RWPE2 (cell line): ENCODE data around the gene XRCC5.

ENCODE experiments used
- ATAC-seq: fragments of 200-7000 bp; cut with Tn5 transposase; 3 replicates; pipeline ENCODE4 v1.9.1; 2021; ENCODE audit warnings: low read depth
- DNase-seq: peaks from one replicate; pipeline ENCODE4 v3.0.0-alpha.2; 2020; ENCODE audit warnings: low spot score
- H3K27ac ChIP-seq: fragments of 450-650 bp; 2 replicates; pipeline ENCODE4 v1.5.1; 2017; ENCODE audit warnings: mild to moderate bottlenecking; ENCODE audit not compliant: poor library complexity, severe bottlenecking
- H3K27me3 ChIP-seq: fragments of 250-450 bp; sonication (Bioruptor Pico); 2 replicates; pipeline ENCODE4 v1.5.1; 2021; ENCODE audit warnings: mild to moderate bottlenecking, moderate library complexity; ENCODE audit not compliant: insufficient read depth, poor library complexity, severe bottlenecking
- H3K36me3 ChIP-seq: fragments of 250-450 bp; sonication (Bioruptor Pico); 2 replicates; pipeline ENCODE4 v1.5.1; 2020; ENCODE audit warnings: low read depth, mild to moderate bottlenecking, moderate library complexity
- H3K4me1 ChIP-seq: fragments of 250-450 bp; sonication (Bioruptor Pico); 2 replicates; pipeline ENCODE4 v1.5.1; 2021; ENCODE audit warnings: mild to moderate bottlenecking, moderate library complexity; ENCODE audit not compliant: insufficient read depth, poor library complexity, severe bottlenecking
- H3K4me3 ChIP-seq: fragments of 250-450 bp; sonication (Bioruptor Pico); 2 replicates; pipeline ENCODE4 v1.5.1; 2021; ENCODE audit warnings: mild to moderate bottlenecking, moderate library complexity; ENCODE audit not compliant: severe bottlenecking
- H3K9me3 ChIP-seq: fragments of 250-450 bp; sonication (Bioruptor Pico); 2 replicates; pipeline ENCODE4 v1.5.1; 2021; ENCODE audit warnings: mild to moderate bottlenecking, moderate library complexity; ENCODE audit not compliant: severe bottlenecking
- TF ChIP-seq, protein P1 (sequence below): fragments of 450-650 bp; IDR thresholded peaks from one replicate; pipeline ENCODE4 v1.5.1; 2017; ENCODE audit warnings: mild to moderate bottlenecking, moderate library complexity; ENCODE audit not compliant: poor library complexity, severe bottlenecking

Gene XRCC5

DNA sequence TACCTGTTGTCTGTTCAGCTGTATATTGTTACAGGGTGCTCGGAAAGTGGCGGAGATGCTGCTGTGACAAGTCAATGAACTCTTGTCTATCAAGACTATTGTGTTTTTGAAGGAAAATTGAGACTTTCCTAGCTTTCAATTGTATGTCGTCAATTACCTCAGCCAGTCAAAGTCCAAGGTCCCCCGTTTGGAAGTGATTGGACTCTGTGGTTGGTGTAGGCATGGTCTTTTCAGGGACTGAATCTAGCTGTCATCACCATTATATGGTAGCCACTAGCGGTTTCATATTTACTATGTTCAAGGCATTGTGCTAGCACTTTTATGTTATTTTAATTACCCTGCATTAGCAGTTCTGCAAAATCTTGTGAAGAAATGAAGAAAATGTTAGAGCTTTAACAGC, 54.9 kb downstream of the XRCC5 start:
- Histone ChIP-seq H3K36me3 (peaks cover 100% of the 10 kb centered on the region), H3K27ac (no peak overlapping the region), H3K27me3 (no peaks in the 10 kb centered on the region), H3K4me1 (no peaks in the 10 kb centered on the region), H3K9me3 (no peaks in the 10 kb centered on the region), H3K4me3 (no peak overlapping the region)
- DNase-seq: no peak
- TF ChIP-seq, protein P1, sequence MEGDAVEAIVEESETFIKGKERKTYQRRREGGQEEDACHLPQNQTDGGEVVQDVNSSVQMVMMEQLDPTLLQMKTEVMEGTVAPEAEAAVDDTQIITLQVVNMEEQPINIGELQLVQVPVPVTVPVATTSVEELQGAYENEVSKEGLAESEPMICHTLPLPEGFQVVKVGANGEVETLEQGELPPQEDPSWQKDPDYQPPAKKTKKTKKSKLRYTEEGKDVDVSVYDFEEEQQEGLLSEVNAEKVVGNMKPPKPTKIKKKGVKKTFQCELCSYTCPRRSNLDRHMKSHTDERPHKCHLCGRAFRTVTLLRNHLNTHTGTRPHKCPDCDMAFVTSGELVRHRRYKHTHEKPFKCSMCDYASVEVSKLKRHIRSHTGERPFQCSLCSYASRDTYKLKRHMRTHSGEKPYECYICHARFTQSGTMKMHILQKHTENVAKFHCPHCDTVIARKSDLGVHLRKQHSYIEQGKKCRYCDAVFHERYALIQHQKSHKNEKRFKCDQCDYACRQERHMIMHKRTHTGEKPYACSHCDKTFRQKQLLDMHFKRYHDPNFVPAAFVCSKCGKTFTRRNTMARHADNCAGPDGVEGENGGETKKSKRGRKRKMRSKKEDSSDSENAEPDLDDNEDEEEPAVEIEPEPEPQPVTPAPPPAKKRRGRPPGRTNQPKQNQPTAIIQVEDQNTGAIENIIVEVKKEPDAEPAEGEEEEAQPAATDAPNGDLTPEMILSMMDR: no peak
- ATAC-seq: no peak

DNA sequence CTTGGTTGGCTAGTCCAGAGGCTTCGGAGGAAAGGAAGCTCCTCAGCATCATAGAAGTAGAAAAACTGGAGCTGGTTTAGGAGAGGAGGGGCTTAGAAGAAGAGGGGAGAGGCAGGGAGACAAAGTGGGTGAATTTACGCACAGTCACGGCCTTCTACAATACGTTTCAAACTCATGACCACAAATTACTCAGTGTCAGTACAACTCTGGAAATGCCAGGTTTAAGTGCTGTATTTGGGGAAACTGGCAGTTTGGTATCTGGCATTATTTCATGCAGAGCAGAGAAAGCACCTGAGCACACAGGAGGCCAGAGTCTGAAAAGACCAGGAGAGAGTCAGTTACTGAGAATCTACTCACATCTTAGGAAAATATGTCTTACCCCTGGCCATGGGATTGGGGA, 55.4 kb downstream of the XRCC5 start:
- H3K4me3 ChIP-seq: no peak overlapping the region
- H3K36me3 ChIP-seq: peaks cover 100% of the 10 kb centered on the region
- H3K4me1 ChIP-seq: no peaks in the 10 kb centered on the region
- ATAC-seq (no peak), DNase-seq (no peak)
- H3K27ac ChIP-seq: no peak overlapping the region
- TF ChIP-seq, protein P1: no peak
- H3K9me3 ChIP-seq: no peaks in the 10 kb centered on the region
- no peaks in the 10 kb centered on the region for H3K27me3 ChIP-seq

DNA sequence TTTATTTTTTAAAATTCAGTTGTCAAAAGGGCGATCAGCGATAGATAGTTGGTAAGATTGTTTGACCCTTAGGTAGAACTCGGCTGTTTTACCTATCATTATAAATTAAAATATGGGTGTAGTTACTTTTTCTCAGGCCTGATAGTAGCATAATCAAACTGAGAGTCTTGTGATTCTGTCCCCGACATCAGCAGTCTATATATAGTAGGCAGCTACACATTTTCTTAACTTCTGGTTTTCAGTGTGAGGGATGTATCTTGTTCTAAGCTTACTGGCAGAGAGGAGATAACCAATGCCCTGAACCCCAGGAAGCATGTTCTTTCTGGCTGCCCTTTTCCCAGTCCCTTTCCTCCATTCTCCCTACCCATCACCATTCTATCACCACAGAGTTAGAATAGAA, 56.6 kb downstream of the XRCC5 start:
- H3K4me1 ChIP-seq: no peaks in the 10 kb centered on the region

DNA sequence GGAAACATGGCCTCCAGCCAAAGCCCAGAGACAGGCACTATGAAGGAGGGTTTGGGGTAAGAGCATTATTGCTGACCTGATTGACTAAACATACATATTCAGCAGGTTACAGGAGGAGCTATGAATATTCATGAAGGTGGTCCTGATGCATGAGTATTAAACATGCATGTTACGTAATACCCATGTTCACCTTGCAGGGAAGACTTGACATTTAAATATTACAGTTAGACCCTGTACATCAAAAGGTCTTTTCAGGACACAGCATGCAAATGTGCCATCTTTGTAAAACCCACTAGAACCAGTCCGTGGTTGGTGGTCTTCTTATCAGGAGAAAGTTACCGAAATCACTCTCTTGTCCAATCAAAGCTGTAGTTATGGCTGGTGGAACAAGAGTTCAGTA, 59.9 kb downstream of the XRCC5 start:
- peaks cover 93% of the 10 kb centered on the region for H3K36me3 ChIP-seq
- H3K4me1 ChIP-seq: no peaks in the 10 kb centered on the region
- TF ChIP-seq, protein P1: no peak
- H3K9me3 ChIP-seq: no peaks in the 10 kb centered on the region
- no peak for DNase-seq
- H3K27ac ChIP-seq: no peak overlapping the region
- ATAC-seq: no peak
- no peak overlapping the region for H3K4me3 ChIP-seq
- no peaks in the 10 kb centered on the region for H3K27me3 ChIP-seq

More for the DNA sequence above, 56.6 kb downstream of the XRCC5 start:
- TF ChIP-seq, protein P1: no peak
- no peak overlapping the region for H3K27ac ChIP-seq
- peaks cover 96% of the 10 kb centered on the region for H3K36me3 ChIP-seq
- no peak for DNase-seq
- no peak overlapping the region for H3K4me3 ChIP-seq
- no peaks in the 10 kb centered on the region for H3K9me3 ChIP-seq
- H3K27me3 ChIP-seq: no peaks in the 10 kb centered on the region
- no peak for ATAC-seq

DNA sequence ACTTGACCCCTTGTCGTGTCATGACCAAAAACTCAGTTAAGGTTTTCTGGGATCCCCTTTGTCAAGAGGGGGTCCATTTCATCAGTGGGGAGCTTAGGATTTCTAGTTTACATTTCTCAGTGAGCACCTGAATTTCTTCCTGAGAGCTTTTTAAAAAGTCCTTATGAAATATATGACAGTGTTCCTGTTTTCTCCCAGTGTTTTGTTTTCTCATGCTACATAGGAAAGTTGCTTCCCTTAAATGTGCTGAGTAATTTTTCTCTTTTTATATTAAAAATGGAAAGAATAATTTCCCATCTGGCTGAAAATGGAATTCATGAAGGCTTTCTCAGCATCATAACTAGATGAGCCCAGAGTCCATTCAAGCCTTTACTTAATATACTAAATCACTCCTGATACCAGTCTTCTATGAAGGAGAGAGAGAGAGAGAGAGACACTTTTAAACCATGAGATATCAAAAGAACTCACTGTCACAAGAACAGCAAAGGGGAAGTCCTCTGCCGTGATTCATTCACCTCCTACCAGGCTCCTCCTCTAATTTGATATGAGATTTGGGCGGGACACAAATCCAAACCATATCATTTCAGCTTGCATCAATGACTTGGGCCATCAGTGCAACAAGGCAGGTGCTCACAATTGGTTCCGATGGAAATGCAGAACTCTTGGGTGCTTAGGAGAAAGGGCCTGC, 61.1 kb downstream of the XRCC5 start:
- DNase-seq (no peak), ATAC-seq (no peak)
- Histone ChIP-seq H3K4me1 (no peaks in the 10 kb centered on the region), H3K36me3 (peaks cover 91% of the 10 kb centered on the region), H3K9me3 (no peaks in the 10 kb centered on the region), H3K27ac (no peak overlapping the region), H3K4me3 (no peak overlapping the region), H3K27me3 (no peaks in the 10 kb centered on the region)
- TF ChIP-seq, protein P1: no peak
